AML-193 (cell line): Measurements from ENCODE around the gene IRS2.

Source experiments
- DNase-seq, 2 experiments: peaks; one replicate each; lab custom pipeline; 2025; lab: John Stamatoyannopoulos, UW

Gene IRS2

DNA sequence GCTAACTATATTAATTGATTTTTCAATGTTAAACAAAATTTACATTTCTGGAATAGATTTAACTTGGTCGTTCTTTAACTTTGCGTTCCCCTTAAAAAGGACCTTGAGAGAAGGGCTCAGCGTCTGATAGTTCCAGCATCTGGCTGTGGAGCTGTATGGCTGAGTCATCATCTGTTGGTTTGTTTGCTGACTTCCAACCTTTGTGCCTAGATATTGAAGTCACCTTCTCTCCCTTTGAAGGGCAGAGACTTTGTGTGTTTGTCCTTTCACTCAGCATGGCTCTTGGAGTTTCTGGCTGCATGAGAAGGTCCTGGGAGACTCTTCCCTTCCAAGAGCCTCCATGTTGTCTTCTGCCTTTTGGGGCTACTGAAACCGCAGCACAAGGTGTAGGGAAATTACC lies 16.6 kb upstream of the IRS2 start:
- DNase-seq: no peak

GRCh38 chr13:109795011-109795410 lies 8.6 kb upstream of the IRS2 start:
- no peak for DNase-seq

DNA sequence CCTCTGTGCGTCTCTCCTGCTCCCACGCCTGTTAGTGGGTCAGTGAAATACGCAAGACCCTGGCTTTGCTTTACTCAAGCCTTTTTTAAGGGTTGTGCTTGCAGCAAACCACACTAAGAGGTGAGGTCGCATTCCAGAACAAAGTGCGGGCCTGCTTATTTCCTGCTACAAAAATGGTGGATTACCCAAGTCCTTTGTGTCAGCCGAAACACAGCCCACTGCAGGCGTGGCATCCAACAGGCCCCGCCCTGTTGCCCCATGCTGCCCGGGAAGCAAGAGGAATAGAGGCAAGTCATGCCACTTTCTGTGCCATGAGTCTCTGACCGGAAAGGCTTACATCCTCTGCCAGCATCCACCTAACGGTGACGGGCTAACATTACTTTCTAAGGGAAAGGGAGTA lies 7.7 kb upstream of the IRS2 start:
- DNase-seq: no peak

DNA sequence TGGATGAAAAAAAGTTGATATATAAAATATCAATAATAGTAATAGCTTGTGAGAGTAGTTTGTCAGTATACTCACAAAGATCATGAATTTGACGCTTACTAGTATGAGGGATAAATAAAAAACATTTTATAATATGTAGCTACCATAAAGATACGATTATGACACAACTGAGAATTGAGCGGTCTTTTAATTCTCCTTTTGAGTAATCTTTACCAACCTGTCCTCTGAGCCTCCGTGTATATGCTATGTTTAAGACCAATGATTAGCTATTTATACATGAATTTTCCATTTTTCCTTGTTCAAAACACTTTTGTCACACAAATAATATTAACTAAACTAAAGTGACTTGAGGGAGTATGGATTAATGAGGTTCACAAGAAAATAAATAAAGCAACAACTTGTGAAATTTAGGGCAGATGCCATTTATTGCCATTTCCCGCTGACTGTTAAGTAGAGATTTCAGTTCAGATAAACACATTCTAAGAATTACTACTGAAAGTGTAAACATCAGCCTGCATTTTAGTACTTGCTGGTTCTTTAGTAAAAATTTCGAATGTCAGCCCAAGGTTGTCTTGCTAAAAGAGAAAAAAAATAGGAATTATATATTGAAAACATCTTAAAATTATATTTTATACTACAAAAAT lies 6.2 kb upstream of the IRS2 start:
- DNase-seq: no peak

DNA sequence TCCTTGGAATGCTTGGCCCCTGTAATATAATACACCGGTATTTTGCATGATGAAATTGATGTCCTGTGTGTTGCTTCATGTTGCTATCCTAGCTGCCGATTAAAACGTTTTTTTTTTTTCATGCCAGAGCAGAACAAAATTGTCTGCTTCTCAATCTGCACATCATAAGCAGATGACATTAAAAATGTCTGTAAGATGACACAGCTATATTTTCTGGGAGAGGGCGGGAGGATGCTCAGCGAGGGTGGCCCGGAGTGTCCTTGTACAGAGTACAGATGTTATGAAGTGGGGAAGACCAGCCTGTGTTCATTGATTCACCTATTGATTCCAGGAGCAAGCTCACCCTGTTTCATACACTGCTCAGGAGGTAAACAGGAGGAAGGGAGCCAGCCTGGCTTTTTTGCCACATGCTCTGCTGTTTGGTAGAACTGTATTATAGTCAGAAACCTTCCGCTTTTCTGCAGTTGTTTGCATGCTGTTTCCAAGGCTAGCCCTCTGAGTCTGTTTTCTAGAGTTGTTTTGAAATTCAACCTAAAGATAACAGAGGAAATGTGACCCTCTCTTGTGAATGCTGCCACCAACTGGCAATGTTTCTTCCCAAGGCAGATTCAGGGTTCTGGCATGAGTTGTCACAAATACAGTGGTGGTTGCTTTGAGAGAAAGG lies 4.7 kb upstream of the IRS2 start:
- peak; percentile 99 for DNase-seq

DNA sequence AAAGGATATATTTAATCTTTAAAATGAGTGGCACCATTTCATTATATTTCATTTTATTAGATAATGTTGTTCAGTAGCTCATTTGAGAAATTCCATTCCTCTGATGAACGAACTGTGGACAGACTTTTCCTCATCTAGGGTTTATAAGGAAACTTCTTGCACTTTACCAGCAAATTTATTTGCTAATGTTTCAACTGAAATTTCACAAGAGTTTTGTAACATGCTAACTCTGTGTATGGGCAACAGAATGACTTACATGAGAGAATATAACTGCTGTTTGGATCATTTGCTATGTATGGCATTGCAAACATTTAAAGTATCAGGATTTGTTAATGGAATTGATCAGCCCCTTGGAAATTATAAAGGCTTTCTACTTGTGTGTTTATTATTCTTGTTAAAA lies 3.7 kb upstream of the IRS2 start:
- DNase-seq: peak; percentile 89 to 92

- DNase-seq: peak in 1 of 2 experiments; percentile 25
These were observed 2.9 kb upstream of the IRS2 start for GRCh38 chr13:109789262-109789661.

DNA sequence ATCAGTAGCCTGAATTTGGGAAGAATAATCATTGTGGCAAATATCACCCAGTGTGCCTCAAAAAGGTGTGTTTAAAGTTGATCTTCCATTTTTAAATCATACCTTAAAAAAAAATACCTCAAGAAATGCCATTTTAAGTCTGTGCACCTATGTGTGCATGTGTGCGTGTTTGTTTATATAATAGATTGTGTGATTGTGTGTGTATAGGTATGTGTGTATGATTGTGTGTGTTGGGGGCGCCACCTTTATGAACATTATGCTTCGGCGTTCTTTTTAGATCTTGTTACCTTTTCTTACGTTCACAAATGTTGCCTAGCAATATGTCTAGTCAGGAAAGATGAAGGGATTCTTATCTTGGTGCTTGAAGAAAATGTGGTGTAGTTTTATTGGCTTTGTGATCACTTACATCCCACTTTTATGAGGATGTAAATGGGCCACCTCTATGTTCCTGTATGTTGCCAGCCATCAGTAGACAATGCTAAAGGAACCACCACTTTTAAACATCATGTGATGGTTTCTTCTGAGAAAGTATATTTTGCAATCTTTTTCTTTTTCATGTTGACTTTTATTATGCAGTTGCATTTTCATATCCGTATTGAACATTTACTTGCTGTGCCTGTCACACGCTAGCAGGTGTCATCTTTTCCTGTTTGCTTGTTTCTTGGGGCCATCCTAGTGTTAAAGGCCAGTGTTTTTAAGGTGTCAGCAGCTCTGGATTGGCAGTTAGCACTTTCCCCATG lies 2.2 kb upstream of the IRS2 start:
- peak in 1 of 2 experiments; percentile 24 for DNase-seq

GRCh38 chr13:109787135-109787954 lies 962 bp upstream of the IRS2 start:
- peak in 1 of 2 experiments; percentile 41 for DNase-seq

GRCh38 chr13:109785892-109786450 lies 412 bp downstream of the IRS2 start:
- no peak for DNase-seq

DNA sequence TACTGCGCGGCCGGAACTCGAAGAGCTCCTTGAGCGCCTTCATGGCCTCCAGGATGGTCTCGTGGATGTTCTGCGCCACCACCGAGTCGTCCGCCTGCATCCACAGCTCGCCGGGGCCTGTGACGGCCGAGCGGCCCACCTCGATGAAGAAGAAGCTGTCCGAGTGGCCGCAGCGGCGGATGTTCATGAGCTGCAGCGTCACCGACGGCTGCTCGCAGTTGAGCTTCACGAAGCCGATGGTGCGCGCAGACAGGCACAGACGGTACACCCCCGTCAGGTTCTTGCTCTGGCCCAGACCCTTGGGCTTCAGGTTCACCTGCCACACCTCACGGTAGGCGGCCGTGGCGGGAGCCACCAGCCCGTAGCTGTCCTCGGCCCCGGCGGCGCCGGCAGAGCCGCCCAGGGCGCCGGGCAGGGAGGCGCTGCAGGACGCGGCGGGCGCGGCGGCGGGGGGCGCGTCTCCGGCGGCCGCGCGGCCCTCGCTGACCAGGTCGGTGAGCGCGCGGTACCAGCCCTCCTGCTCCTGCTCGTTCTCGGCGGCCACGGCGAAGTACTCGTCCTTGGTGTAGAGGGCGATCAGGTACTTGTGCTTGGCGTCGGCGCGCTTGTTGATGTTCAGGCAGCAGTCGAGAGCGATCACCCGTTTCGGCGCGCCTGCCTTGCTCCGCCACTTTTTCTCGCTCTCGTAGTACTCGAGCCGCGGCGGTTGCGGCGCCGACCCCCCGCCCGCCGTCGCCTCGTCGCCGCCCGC lies 1.1 kb downstream of the IRS2 start:
- no peak for DNase-seq

DNA sequence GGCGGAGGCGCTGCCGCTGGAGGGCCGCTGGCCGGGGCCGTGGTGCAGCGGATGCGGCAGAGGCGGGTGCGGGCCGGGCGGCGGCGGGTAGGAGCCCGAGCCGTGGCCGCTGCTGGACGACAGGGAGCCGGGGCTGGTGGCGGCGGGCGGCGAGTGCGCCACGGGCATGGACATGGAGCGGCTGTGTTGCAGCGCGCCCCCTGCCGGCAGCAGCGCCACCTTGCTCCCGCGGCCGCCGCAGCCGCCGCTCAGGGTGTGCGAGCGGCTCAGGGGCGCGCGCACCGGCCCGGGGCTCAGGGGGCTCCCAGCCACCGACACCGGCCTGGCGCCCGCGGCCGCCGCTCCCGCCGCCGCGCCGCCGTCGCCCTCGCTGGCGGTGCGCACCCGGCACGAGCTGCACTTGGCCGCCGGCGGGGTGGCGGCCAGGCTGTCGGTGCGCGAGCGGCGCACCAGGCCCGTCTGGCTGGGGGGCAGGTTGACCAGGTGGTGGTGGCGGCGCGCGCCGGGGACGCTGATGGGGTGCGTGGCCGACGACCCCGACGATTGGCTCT lies 1.7 kb downstream of the IRS2 start:
- DNase-seq: peak; percentile 48 to 63

GRCh38 chr13:109783815-109784589 lies 2.4 kb downstream of the IRS2 start:
- no peak for DNase-seq

DNA sequence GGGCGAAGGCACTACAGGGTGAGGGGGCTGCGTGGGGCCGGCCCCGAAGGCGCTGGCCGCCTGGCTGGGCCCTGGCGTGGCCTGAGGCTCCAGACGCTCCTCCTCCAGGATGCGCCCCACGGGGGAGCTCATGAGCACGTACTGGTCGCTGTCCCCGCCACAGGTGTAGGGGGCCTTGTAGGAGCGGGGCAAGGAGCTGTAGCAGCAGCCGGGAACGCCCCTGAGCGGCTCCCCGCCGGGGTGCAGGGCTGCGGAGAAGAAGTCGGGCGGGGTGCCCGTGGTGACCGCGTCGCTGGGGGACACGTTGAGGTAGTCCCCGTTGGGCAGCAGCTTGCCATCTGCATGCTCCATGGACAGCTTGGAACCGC lies 3.0 kb downstream of the IRS2 start:
- peak; percentile 24 to 29 for DNase-seq

DNA sequence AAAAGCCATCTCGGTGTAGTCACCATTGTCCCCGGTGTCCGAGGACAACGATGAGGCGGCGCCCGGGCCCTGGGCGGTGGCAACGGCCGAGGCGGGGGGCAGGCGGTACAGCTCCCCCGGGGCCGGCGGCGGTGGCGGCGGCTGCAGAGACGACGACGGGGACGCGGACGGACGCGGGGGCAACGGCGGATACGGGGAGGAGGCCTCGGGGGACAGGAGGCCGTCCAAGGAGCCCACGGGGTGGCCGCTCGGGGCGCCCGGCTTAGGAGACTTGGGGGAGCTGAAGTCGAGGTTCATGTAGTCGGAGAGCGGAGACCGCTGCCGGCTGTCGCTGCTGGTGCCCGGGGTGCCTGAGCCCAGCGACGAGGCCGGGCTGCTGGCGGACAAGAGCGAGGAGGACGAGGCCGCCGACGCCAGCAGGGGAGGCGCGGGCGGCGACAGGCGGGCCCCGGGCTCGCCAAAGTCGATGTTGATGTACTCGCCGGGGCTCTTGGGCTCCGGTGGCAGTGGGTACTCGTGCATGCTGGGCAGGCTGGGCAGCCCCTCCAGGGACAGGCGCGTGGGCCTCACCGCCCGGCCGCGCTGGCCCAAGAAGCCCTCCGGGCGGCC lies 3.5 kb downstream of the IRS2 start:
- no peak for DNase-seq

GRCh38 chr13:109782066-109782822 lies 4.1 kb downstream of the IRS2 start:
- no peak for DNase-seq

DNA sequence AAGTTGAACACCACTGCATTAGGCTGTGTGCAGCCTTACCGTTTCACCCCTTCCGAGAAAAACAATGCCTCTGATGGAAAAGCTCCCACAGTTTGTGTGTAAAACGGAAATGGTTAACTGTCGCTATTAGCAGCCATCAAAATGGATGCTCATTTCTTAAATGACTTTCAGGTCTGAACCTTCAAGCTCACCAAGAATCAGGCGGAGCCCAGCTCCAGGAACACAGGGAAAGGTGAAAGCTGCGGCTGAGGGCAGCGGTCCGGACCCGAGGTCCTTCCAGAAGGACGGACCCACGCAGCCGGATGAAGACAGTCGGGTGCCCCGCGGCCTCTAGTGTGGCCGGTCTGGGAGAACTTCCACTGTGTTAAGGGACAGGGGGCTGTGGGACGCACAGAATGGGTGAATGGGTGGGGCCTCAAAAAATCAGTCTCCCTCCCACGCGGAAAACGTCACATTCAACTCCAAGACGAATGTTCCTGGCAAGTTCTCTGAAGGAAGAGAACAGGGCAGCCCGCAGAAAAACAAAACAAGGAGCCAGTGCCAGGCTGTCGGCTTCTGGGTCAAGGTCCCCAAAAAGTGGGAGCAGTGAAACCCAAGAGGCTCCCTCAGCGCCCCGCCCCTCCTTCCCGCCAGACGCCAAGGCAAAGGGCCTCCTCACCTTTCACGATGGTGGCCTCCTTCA lies 4.9 kb downstream of the IRS2 start:
- DNase-seq: no peak

GRCh38 chr13:109780845-109781383 lies 5.5 kb downstream of the IRS2 start:
- no peak for DNase-seq
